ENCODE measurements around the gene ZNF593. TPM values are rescaled to one million over a fixed set of nuclear protein-coding genes. Genes with fewer than 3 reads are reported as not detected.

Gene ZNF593
- total RNA-seq, 2 donors from 2014 or later, result 22.0 to 47.7 TPM

- H3K27me3 ChIP-seq, result no peaks in the 10 kb centered on the region
- no peak overlapping the region for H3K27ac ChIP-seq
- no peaks in the 10 kb centered on the region for H3K9me3 ChIP-seq
- no peak overlapping the region for H3K4me3 ChIP-seq
- intact Hi-C loops (cut with DNase I), result no loop called here
- H3K4me1 ChIP-seq, result no peaks in the 10 kb centered on the region
- TF ChIP-seq, protein P1, sequence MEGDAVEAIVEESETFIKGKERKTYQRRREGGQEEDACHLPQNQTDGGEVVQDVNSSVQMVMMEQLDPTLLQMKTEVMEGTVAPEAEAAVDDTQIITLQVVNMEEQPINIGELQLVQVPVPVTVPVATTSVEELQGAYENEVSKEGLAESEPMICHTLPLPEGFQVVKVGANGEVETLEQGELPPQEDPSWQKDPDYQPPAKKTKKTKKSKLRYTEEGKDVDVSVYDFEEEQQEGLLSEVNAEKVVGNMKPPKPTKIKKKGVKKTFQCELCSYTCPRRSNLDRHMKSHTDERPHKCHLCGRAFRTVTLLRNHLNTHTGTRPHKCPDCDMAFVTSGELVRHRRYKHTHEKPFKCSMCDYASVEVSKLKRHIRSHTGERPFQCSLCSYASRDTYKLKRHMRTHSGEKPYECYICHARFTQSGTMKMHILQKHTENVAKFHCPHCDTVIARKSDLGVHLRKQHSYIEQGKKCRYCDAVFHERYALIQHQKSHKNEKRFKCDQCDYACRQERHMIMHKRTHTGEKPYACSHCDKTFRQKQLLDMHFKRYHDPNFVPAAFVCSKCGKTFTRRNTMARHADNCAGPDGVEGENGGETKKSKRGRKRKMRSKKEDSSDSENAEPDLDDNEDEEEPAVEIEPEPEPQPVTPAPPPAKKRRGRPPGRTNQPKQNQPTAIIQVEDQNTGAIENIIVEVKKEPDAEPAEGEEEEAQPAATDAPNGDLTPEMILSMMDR (IDR thresholded peaks at IDR 0.05), result no peak
- H3K9ac ChIP-seq (ENCODE audit: low read depth in 2 of 2, low read length in 2 of 2), result no peak overlapping the region
- H3K36me3 ChIP-seq, result no peaks in the 10 kb centered on the region
- DNase-seq, result no peak
Observed at GRCh38 chr1:26213335-26213905, 43.7 kb downstream of the ZNF593 start.

GRCh38 chr1:26215246-26215645 lies 45.5 kb downstream of the ZNF593 start:
- H3K27ac ChIP-seq, result no peak overlapping the region
- TF ChIP-seq, protein P1 (IDR thresholded peaks at IDR 0.05), result no peak
- no peak overlapping the region for H3K4me3 ChIP-seq
- no peaks in the 10 kb centered on the region for H3K4me1 ChIP-seq
- H3K27me3 ChIP-seq, result no peaks in the 10 kb centered on the region
- no peak for DNase-seq
- no peaks in the 10 kb centered on the region for H3K9me3 ChIP-seq
- H3K36me3 ChIP-seq, result no peaks in the 10 kb centered on the region
- H3K9ac ChIP-seq (ENCODE audit: low read depth in 2 of 2, low read length in 2 of 2), result no peak overlapping the region
- intact Hi-C loops (cut with DNase I), result no loop called here

- Histone ChIP-seq H3K27me3 (no peaks in the 10 kb centered on the region), H3K36me3 (no peaks in the 10 kb centered on the region), H3K4me3 (no peak overlapping the region), H3K9me3 (no peaks in the 10 kb centered on the region), H3K4me1 (no peaks in the 10 kb centered on the region), H3K27ac (no peak overlapping the region), H3K9ac (ENCODE audit: low read depth in 2 of 2, low read length in 2 of 2) (no peak overlapping the region)
- DNase-seq, result no peak
- TF ChIP-seq, protein P1 (IDR thresholded peaks at IDR 0.05), result no peak
- intact Hi-C loops (cut with DNase I), result no loop called here
Observed at GRCh38 chr1:26218906-26219494, 49.3 kb downstream of the ZNF593 start.

Other genes with a start within 250 kb of the ZNF593 start
- 10 to 100 TPM; 34.8 to 40.8 TPM for gene PAFAH2, start 171.8 kb upstream of the ZNF593 start, total RNA-seq
- under 1 TPM; 0.05 to 0.29 TPM for gene EXTL1, start 148.1 kb upstream of the ZNF593 start, total RNA-seq
- under 1 TPM; 0.27 to 0.42 TPM for gene SLC30A2, start 123.8 kb upstream of the ZNF593 start, total RNA-seq
- under 1 TPM in 1 of 2 donors, not detected in 1; 0.15 TPM for gene TRIM63, start 102.3 kb upstream of the ZNF593 start, total RNA-seq
- gene PDIK1L, start 58.1 kb upstream of the ZNF593 start, total RNA-seq, result 10 to 100 TPM; 12.5 to 14.8 TPM
- 1 to 10 TPM in 1 of 2 donors, under 1 TPM in 1; 0.57 to 1.1 TPM for gene FAM110D, start 10.8 kb upstream of the ZNF593 start, total RNA-seq
- gene C1orf232, start 945 bp upstream of the ZNF593 start, total RNA-seq, result not detected
- gene ZNF593OS, start 1.9 kb downstream of the ZNF593 start, total RNA-seq, result not detected
- 10 to 100 TPM; 35.3 to 46.8 TPM for gene CNKSR1, start 7.6 kb downstream of the ZNF593 start, total RNA-seq
- gene CATSPER4, start 20.7 kb downstream of the ZNF593 start, total RNA-seq, result not detected
- gene CEP85, start 64.3 kb downstream of the ZNF593 start, total RNA-seq, result 10 to 100 TPM; 10.7 to 18.8 TPM
- gene SH3BGRL3, start 110.2 kb downstream of the ZNF593 start, total RNA-seq, result 100 to 1,000 TPM; 361 to 478 TPM
- 10 to 100 TPM in 1 of 2 donors, 1 to 10 TPM in 1; 8.7 to 25.7 TPM for gene UBXN11, start 136.7 kb downstream of the ZNF593 start, total RNA-seq
- gene CD52, start 148.1 kb downstream of the ZNF593 start, total RNA-seq, result 10 to 100 TPM in 1 of 2 donors, 1 to 10 TPM in 1; 9.4 to 13.1 TPM
- gene CRYBG2, start 184.2 kb downstream of the ZNF593 start, total RNA-seq, result 10 to 100 TPM; 12.8 to 30.3 TPM
- under 1 TPM in 1 of 2 donors, not detected in 1; 0.47 TPM for gene ZNF683, start 202.8 kb downstream of the ZNF593 start, total RNA-seq
- 1 to 10 TPM in 1 of 2 donors, not detected in 1; 1.4 TPM for gene LIN28A, start 240.9 kb downstream of the ZNF593 start, total RNA-seq

All from colonic mucosa (tissue), 4 donors.